Embryonic facial prominence (tissue), 1 donor: ENCODE results near the gene CA10.

ENCODE experiments used
- DNase-seq: peaks from one replicate; pipeline ENCODE4 v3.0.0-alpha.2; 2016; ENCODE audit errors: extremely low spot score

CA10 gene

DNA sequence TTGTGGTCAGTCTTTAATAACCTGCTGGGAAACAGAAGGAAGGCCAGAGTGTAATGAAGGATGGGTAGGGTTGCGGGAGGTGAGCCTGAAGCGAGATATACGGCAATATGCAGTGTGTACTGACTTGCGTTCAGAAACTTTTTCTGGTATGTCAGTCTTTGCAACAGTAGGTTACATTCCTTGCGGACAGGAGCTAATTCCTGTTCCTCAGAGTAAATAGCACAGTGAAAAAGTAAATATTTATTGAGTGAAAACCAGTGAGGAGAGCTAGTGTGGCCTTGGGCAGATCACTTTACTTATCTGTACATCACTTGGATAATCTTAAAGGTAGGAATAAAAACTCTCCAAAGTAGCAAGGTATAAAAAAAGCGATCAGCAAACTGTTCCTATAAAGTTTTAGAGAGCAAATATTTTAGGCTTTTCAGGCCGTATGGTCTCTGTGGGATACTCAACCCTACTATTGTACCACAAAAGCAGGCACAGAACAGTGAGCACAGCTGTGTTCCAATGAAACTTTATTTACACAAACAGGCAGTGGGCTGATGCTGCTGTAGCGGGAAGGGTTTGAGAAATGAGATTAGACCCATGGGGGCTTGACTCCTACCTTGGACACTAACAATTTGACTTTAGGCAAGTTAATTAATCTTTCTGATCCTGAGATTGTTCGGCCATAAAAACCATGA, 550.1 kb downstream of the CA10 start:
- DNase-seq = no peak

- DNase-seq = no peak
Observed at GRCh38 chr17:51607512-51607911, 551.0 kb downstream of the CA10 start.

GRCh38 chr17:51604299-51605020, 554.1 kb downstream of the CA10 start:
- DNase-seq = no peak

DNA sequence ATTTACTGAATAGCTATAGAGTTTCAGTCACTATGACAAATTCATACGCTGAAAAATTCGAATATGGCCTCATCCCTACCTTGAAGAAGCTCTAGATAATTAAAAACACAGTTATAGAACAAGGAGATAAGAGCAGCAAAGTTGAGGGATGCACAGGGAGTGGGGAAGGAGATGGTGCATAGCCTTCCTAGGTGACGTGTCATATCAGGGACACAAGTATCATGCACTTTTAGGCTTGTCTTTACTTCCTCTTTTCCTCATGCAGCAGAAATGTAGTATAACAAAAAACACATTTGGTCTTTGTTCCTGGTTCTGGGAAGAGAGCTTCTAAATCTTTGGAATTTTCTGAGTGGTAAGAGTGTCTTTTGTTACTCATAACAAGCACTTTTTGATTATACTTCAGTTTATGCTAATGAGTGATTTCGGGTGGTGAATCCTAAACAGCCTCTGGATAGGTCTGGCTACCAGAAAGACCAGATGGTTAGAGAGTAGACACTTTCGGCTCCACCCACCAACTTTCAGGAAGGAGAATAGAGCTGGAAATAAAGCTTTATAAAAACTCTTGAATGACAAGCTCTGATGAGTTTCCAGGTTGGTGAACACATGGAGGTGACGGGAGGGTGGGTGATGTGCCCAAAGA, 556.8 kb downstream of the CA10 start:
- no peak for DNase-seq

DNA sequence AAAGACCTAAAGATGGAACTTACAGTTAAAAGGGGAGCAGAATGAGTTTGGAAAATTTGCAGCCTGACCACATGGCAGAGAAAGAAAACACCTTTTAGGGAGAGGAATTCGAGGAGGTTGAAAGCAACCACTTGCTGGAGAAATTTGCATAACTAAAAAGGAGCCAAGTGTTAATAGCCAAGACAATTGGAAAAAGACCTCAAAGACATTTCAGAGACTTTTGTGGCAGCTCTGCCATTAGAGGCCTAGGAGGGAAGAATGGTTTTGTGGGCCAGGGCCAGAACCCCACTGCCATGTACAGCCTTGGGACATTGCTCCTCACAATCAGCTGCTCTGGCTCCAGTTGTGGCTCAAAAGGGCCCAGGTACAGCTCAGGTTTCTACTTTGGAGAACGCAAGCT, 559.7 kb downstream of the CA10 start:
- DNase-seq = no peak

GRCh38 chr17:51597345-51597744, 561.2 kb downstream of the CA10 start:
- DNase-seq = no peak

DNA sequence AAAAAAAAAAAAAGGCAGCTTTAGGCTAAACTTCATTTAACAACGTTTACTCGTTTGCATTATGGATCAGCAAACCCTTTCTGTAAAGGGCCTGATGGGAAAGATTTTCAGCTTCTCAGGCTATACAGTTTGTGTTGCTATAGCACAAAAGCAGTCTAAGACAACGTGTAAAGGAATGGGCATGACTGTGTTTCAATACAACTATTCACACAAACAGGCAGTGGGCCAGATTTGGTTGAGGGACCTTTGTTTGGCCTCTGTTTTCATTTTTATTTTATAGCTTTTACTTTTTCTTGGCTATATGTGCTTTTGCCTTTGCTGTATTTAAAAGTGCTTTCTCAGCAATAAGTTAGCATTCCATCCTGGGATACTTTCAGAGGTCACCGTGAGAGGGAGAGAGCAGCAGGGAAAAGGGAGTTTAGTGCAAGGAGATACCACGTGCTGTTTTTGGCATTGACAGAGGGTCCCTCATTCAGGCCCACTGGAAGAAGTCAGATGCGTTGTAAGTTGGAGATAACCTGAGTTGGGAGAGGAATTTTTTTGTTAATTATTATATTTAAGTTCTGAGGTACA, 562.6 kb downstream of the CA10 start:
- no peak for DNase-seq

GRCh38 chr17:51590071-51590656, 568.4 kb downstream of the CA10 start:
- no peak for DNase-seq

DNA sequence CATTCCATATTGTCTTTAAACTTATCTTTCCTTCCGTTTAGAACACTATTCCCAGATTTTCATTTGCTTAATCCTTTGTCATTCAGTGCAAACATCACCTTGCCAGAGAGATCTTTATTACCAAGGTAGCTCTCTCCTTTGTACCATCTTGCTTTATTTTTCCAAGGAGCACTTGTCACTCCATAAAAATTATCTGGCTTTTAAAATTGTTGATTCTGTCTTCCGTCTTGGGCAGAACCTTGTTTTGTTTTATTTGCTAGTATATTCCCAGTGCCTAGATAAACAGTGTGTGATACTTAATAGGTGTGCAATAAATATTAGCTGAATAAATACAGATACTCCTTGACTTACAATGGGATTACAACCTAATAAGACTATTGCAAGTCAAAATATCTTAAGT, 570.5 kb downstream of the CA10 start:
- DNase-seq = no peak

GRCh38 chr17:51587516-51587915, 571.0 kb downstream of the CA10 start:
- DNase-seq = no peak

DNA sequence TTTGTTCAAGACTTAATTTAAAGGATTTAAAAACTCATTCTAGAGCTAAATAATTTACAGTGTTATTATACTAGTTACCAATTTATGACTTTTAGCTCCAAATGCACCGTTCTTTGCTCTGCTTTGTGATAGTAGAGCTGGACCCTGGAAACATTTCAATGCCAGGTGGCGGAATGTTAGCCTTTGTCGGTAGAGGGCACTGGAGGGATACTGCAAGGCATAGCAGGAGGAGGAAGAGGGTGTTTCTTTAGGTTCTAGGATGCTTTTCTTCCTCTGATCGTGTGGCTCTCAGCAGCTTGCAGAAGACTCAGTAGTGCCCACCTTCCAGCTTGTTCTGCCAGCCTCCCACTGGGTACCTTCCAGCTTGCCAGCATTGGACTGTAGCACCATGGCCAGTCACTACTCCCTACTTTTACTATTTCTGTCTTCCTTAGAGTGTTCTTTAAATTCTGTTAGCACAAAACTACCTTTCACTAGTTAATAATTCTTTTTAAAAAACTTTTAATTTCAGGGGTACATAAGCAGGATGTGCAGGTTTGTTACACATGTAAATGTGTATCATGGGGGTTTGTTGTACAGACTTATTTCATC, 572.9 kb downstream of the CA10 start:
- no peak for DNase-seq

DNA sequence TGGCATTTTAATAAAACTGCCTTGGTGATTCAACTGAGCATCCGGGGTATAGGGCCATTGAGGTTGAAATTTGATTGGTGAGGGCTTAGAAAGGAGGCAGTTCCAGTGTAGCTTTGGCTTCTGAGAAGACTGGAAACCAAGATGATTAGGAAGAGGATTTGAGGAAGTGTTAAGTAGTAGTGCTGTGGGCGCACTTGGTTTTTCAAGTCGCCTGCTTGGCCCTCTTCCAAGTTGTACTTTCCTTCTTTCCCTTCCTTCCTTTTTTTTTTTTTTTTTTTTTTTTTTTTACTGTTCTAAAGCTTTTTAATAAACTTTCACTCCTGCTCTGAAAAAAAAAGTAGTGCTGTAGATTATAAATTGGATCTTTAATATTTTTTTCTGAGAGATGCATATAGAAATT, 577.6 kb downstream of the CA10 start:
- no peak for DNase-seq
